NCI-H446 treated with DMSO at 0.1 percent for 48 hours (cell line): Measurements from ENCODE around the gene SLC6A3.
"Not testable (repeated sequence)": the region's sequence is repeated elsewhere in the genome, so short reads cannot be mapped to it uniquely, and the experiment has no call there.

ENCODE experiments used
- DNase-seq: peaks from one replicate; lab custom pipeline; 2025; lab: John Stamatoyannopoulos, UW

SLC6A3 gene

GRCh38 chr5:1387059-1387755 is 58.0 kb downstream of the SLC6A3 start:
- DNase-seq, result peak; percentile 84

GRCh38 chr5:1386274-1386717 is 58.9 kb downstream of the SLC6A3 start:
- DNase-seq, result no peak

GRCh38 chr5:1385395-1386273 is 59.6 kb downstream of the SLC6A3 start:
- no peak for DNase-seq

- DNase-seq, result no peak
These were observed 60.7 kb downstream of the SLC6A3 start for GRCh38 chr5:1384521-1384920.

- DNase-seq, result no peak
These were observed 61.3 kb downstream of the SLC6A3 start for GRCh38 chr5:1383886-1384401.

- DNase-seq, result no peak
These were observed 61.9 kb downstream of the SLC6A3 start for GRCh38 chr5:1383344-1383743.

- no peak for DNase-seq
These were observed 63.0 kb downstream of the SLC6A3 start for GRCh38 chr5:1382248-1382700.

- no peak for DNase-seq
These were observed 63.6 kb downstream of the SLC6A3 start for GRCh38 chr5:1381370-1382247.

GRCh38 chr5:1380910-1381309 is 64.3 kb downstream of the SLC6A3 start:
- DNase-seq, result no peak

- DNase-seq, result no peak
These were observed 65.0 kb downstream of the SLC6A3 start for GRCh38 chr5:1380011-1380817.

GRCh38 chr5:1378866-1379659 is 66.2 kb downstream of the SLC6A3 start:
- DNase-seq, result no peak

- DNase-seq, result no peak
These were observed 67.1 kb downstream of the SLC6A3 start for GRCh38 chr5:1378096-1378495.

- DNase-seq, result peak; percentile 100
These were observed 68.3 kb downstream of the SLC6A3 start for GRCh38 chr5:1376981-1377380.

- peak; percentile 74 for DNase-seq
These were observed 69.1 kb downstream of the SLC6A3 start for GRCh38 chr5:1375871-1376810.

- peak; percentile 99 for DNase-seq
These were observed 70.6 kb downstream of the SLC6A3 start for GRCh38 chr5:1374679-1375055.

- DNase-seq, result no peak
These were observed 71.1 kb downstream of the SLC6A3 start for GRCh38 chr5:1374030-1374678.

- not testable (repeated sequence) for DNase-seq
These were observed 73.3 kb downstream of the SLC6A3 start for GRCh38 chr5:1371972-1372342.

GRCh38 chr5:1371218-1371971 is 73.8 kb downstream of the SLC6A3 start:
- DNase-seq, result no peak
